Right lung (tissue), 5 donors: Measurements from ENCODE around the gene ROBO2. TPM values are rescaled to one million over a fixed set of nuclear protein-coding genes. Genes with fewer than 3 reads are reported as not detected.

ENCODE experiments used
- DNase-seq, 2 donors: peaks; one replicate each; pipeline ENCODE4 v3.0.0-alpha.2; 2013
- polyA plus RNA-seq, 5 donors: library from polyadenylated mRNA; unstranded; fragments of 120-200 nt; gene quantifications; one replicate each; pipeline versions ENCODE4 v1.2.1 to v1.2.3, GENCODE V29; 2013; ENCODE audit warnings: inconsistent platforms in 1 of 5, low replicate concordance in 1 of 5; ENCODE audit not compliant: insufficient read length in 5 of 5, insufficient read depth in 1 of 5

The ROBO2 gene
- polyA plus RNA-seq, 5 donors = 31.9 to 66.1 (median 59.9) TPM

DNA sequence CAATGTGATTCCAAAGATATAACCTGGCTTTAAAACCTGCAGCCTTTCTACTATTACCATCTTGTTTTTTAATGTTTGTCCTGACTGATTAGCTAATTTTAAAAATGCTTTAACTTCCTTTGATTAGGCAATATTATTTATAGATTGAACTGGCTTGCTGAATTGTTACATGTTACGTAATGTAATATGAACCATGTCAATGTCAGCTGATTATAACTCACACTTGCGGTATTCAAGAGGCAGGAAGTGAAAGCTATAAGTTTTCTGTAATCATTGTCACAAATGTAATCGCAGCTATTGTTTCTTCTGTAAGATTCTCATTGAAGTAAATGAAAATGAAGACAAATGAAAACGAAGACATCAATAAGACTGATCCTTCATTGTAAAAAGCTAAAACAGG lies 146.8 kb downstream of the ROBO2 start:
- peak; percentile 52 to 56 for DNase-seq

GRCh38 chr3:77188210-77188609 lies 148.3 kb downstream of the ROBO2 start:
- DNase-seq = no peak

GRCh38 chr3:77189258-77189657 lies 149.4 kb downstream of the ROBO2 start:
- no peak for DNase-seq

- no peak for DNase-seq
Measured at GRCh38 chr3:77189684-77190083, 149.8 kb downstream of the ROBO2 start.

- peak; percentile 25 to 36 for DNase-seq
Measured at GRCh38 chr3:77190374-77190773, 150.5 kb downstream of the ROBO2 start.

GRCh38 chr3:77191014-77191413 lies 151.1 kb downstream of the ROBO2 start:
- DNase-seq = no peak

- no peak for DNase-seq
Measured at GRCh38 chr3:77191640-77192039, 151.7 kb downstream of the ROBO2 start.

- DNase-seq = no peak
Measured at GRCh38 chr3:77195766-77196545, 156.1 kb downstream of the ROBO2 start.

- DNase-seq = no peak
Measured at GRCh38 chr3:77197408-77197807, 157.5 kb downstream of the ROBO2 start.

DNA sequence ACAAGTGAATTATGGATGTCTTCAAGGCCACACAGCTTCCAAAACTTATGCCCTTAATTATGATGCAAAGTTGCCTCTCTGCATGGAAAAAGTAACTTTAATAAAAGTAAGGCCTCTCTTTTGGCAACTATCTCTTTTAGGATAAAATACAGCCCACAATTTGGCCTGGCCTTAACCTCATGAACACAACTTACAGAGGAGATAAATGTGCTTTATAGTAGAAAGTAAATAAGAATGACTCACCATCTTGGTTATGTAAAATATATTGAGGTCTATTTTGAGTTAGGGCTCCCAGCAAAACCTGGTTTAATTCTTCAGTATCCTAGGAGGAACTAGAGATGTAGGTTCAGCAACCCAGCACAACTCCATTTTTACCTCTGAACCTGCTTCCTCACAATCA lies 164.0 kb downstream of the ROBO2 start:
- DNase-seq = no peak

DNA sequence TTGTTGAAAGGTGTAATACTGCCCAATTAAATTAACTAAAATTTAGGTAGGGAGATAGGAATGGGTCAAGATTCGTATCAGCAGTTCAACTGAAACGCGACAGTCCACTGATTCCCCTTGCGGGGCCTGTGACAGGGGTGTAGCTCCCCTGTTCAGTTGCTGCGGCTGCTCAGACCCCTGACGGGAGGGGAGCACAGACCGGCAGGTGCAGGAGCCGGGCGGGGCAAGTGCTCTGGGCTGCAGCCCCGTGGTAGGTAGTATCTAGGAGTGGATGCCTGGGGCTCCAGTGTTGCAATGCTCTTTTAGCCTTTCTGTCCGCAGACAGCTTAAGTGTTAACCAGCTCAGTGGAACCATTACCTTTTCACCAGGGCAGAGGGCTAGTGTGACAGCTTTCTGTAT lies 164.9 kb downstream of the ROBO2 start:
- no peak for DNase-seq

DNA sequence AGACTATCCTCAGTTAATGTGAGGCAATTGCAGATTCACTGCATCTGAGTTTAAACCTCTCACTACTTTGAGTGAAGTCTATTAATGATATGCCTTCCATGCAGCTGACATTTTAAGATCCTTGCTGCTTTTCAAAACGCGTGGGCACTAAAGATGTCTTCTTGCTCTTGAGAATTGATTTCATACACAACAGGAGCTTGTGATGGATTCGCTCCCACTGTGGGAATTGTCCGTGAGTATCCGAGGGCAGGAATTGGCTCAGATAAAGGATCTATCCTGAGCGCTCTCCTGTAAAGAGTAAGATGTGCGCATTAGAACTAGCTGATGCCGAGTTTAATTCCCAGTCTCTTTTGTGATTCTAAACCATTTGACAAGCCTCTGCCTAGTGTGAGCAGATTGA lies 167.9 kb downstream of the ROBO2 start:
- DNase-seq = no peak

DNA sequence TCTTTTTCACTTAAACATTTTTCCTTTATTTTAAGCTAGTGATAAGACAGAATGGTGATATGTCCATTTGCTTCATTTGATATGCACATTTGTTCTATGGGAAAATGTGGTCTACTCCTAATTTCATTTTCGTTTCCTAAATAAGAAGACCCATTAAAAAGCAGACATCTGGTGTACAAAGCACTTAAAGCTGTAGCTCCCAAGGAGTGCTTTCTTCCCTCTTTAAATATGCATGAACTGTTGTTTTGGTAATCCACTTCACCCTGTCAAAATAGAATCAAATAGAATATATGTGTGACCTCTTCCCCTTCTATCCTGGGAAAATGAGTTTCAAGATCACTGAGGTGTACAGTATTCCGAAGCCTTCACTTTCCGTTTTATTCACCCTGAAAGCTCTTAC lies 182.8 kb downstream of the ROBO2 start:
- no peak for DNase-seq

GRCh38 chr3:77227567-77227966 lies 187.7 kb downstream of the ROBO2 start:
- no peak for DNase-seq

GRCh38 chr3:77232557-77232956 lies 192.7 kb downstream of the ROBO2 start:
- DNase-seq = no peak

DNA sequence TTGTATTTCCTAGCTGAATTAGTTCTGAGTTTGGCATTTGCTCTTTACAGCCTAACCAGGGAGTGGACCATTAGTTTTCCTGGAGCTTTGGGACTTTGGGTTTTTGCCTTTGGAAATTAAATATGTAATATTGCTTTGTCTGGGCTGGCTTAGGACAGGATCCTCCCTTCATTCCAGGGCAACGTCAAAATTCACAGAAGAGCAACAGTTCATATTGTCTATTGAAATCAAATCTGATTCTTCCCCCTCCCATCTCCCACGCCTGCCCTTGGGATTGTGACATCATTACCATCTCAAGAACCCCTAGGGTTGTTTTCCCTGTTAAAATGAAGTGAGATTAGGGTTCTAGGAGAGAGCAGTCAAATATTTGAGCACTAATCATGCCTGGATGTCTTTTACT lies 194.1 kb downstream of the ROBO2 start:
- no peak for DNase-seq

DNA sequence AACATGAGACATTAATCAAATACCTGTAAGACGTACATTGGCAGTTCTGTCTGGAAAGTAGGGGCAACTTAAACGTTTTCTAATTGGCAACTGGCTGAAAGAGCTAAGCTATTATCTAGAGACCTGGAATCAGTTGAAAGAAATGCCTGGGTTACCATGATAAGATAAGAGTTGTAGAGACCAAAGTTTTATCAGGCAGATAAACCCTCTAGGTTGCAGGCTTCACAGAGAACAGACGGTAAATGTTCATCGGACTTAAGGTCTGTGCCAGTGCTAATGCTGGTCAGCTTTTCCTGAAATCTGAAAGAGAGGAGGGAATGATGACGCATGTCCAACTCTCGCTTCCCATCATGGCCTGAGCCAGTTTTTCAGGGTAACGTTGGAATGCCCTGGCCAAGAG lies 196.2 kb downstream of the ROBO2 start:
- no peak for DNase-seq

GRCh38 chr3:77240072-77240650 lies 200.3 kb downstream of the ROBO2 start:
- no peak for DNase-seq

GRCh38 chr3:77242371-77242770 lies 202.5 kb downstream of the ROBO2 start:
- no peak for DNase-seq

DNA sequence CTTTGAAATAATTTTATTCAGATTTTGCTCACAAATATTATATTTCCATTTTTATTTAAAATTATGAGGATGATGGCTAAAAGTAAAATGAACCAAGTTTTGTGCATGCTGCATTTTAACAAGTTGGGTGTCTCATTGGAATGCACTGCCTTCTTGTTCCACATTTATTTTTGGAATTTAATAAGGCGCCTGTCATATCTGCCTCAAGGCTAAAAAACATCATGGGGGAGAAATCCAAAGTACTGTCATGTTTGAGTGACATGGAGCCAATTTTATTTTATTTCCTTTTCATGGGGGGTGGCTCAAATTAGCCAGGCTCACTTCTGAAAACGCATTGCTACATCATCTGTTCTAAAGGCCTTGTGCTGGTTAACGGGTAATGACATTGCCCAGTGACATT lies 205.1 kb downstream of the ROBO2 start:
- no peak for DNase-seq

DNA sequence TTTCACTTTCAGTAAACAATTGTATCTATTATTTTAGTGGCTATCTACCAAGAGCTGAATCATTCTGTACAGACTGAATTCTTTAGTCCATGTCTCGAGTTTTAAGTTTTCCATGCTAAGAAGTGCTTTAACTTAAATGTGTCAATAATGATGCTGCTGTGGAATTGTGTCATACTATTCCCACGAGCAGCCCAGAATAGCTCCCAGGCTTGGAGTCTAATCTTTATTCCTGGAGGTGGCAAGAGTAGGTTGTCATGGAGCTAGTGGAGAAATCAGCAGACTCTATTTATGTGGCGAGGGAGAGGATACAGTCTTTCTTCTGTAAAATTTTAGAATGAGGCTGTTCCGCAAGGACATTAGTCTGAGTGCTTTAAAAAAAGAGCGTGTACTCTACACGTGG lies 207.2 kb downstream of the ROBO2 start:
- no peak for DNase-seq

DNA sequence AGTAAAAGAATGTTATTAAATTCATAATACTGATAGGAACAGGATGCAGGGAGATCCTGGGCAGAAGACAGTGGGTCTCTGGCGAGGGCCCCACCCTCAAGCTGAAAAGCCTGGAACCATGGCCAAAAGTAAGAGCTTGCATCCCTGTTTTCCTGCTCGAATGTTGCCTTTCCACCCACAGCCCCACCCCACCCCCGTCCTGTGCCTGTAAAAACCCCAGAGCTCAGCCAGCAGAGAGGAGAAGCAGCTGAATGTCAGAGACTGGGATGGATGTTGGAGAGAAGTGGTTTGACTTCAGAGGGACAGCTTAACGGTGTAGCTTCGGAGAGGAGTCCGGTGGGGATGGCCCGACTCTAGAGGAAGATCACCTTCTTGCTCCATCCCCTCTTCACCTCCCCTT lies 207.9 kb downstream of the ROBO2 start:
- no peak for DNase-seq

DNA sequence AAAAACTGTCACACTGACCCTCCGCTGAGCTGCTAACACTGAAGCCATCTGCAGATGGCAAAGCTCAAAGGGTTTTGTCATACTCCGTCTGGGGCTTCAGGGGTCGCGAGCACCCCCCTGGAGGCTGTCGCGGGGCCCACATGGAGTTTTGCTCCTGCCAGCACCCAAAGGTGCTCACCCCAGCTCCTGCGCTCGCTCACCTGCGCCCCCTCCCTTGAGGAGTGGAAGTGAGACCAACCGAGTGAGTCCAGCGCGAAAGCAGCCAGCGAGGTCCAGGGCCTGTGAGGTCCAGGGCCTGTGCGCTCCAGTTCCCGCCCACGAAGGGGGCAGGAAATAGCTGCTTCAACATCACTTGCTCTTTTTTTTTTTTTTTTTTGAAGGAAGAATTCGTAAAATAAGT lies 208.5 kb downstream of the ROBO2 start:
- DNase-seq = no peak

- no peak for DNase-seq
Measured at GRCh38 chr3:77251136-77251535, 211.2 kb downstream of the ROBO2 start.
